NCI-H1436 treated with DMSO at 0.1 percent for 48 hours (cell line): ENCODE data around the gene OAS2.
"Not testable (repeated sequence)": the region's sequence is repeated elsewhere in the genome, so short reads cannot be mapped to it uniquely, and the experiment has no call there.

Experiments
- DNase-seq: peaks from one replicate; lab custom pipeline; 2025; lab: John Stamatoyannopoulos, UW

OAS2 gene

DNA sequence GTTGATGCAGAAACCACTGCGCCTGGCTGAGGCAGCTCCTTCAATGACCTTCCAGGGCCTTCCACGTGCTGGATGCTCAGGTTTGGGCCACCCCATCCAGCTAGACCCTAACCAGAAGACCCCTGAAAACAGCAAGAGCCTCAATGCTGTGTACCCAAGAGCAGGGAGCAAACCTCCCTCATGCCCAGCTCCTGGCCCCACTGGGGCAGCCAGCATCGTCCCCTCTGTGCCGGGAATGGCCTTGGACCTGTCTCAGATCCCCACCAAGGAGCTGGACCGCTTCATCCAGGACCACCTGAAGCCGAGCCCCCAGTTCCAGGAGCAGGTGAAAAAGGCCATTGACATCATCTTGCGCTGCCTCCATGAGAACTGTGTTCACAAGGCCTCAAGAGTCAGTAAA, 29.5 kb upstream of the OAS2 start:
- DNase-seq, result no peak

- DNase-seq, result no peak
These were observed 27.6 kb upstream of the OAS2 start for GRCh38 chr12:112950701-112951100.

DNA sequence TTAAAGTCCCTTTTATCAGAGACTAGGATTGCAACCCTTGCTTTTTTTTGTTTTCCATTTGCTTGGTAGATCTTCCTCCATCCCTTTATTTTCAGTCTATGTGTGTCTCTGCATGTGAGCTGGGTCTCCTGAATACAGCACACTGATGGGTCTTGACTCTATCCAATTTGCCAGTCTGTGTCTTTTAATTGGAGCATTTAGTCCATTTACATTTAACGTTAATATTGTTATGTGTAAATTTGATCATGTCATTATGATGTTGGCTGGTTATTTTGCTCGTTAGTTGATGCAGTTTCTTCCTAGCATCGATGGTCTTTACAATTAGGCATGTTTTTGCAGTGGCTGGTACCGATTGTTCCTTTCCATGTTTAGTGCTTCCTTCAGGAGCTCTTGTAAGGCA, 21.2 kb upstream of the OAS2 start:
- DNase-seq, result not testable (repeated sequence)

DNA sequence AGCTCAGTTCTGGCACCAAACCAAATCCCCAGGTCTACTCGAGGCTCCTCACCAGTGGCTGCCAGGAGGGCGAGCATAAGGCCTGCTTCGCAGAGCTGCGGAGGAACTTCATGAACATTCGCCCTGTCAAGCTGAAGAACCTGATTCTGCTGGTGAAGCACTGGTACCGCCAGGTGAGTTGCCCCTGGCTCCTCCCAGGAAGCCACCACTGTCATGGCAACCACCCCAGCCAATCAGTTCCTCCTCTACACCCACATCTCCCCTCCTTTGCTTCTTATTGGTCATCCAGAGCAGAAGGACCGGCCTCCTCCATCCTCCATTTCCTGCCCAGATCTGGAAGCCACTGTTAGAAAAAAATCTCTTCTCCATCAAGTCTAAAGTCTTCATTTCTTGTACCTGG, 17.2 kb upstream of the OAS2 start:
- DNase-seq, result no peak

- DNase-seq, result no peak
These were observed 16.8 kb upstream of the OAS2 start for GRCh38 chr12:112961536-112961935.

- no peak for DNase-seq
These were observed 15.8 kb upstream of the OAS2 start for GRCh38 chr12:112962561-112962960.

- DNase-seq, result no peak
These were observed 15.0 kb upstream of the OAS2 start for GRCh38 chr12:112963227-112963861.

- no peak for DNase-seq
These were observed 14.2 kb upstream of the OAS2 start for GRCh38 chr12:112964067-112964670.

- no peak for DNase-seq
These were observed 13.4 kb upstream of the OAS2 start for GRCh38 chr12:112964915-112965314.

GRCh38 chr12:112965643-112966042, 12.7 kb upstream of the OAS2 start:
- DNase-seq, result no peak

DNA sequence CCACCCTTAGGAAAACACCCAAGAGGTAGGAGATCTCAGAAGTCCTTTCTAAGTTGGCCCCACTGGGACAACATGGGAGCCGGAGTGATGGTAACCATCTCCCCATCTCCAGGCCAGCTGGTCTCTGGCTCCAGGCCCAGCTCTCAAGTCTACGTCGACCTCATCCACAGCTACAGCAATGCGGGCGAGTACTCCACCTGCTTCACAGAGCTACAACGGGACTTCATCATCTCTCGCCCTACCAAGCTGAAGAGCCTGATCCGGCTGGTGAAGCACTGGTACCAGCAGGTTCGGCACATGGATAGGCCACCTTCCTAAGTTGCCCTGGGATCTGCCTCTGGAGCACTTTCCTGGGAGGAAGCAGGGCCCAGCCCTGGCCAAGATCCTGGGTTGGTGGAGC, 11.0 kb upstream of the OAS2 start:
- DNase-seq, result no peak

- DNase-seq, result no peak
These were observed 10.5 kb upstream of the OAS2 start for GRCh38 chr12:112967858-112968257.

DNA sequence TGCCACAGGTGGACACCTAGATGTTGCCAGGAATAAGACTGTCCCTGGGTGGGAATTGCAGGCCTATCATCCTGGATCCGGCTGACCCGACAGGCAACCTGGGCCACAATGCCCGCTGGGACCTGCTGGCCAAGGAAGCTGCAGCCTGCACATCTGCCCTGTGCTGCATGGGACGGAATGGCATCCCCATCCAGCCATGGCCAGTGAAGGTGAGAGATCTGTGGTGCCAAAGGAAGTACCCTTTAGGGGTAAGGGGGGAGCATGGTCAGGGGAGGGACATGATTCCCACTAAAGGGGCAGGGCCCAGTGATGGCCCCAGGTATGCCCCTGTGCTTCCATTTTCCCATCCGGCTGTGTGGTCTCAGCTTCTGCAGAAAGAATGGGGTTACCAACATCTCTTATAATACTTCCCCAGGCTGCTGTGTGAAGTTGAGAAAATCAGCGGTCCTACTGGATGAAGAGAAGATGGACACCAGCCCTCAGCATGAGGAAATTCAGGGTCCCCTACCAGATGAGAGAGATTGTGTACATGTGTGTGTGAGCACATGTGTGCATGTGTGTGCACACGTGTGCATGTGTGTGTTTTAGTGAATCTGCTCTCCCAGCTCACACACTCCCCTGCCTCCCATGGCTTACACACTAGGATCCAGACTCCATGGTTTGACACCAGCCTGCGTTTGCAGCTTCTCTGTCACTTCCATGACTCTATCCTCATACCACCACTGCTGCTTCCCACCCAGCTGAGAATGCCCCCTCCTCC, 8.6 kb upstream of the OAS2 start:
- no peak for DNase-seq

DNA sequence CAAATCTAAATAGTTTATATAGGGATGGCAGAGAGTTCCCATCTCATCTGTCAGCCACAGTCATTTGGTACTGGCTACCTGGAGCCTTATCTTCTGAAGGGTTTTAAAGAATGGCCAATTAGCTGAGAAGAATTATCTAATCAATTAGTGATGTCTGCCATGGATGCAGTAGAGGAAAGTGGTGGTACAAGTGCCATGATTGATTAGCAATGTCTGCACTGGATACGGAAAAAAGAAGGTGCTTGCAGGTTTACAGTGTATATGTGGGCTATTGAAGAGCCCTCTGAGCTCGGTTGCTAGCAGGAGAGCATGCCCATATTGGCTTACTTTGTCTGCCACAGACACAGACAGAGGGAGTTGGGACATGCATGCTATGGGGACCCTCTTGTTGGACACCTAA, 7.9 kb upstream of the OAS2 start:
- DNase-seq, result no peak

DNA sequence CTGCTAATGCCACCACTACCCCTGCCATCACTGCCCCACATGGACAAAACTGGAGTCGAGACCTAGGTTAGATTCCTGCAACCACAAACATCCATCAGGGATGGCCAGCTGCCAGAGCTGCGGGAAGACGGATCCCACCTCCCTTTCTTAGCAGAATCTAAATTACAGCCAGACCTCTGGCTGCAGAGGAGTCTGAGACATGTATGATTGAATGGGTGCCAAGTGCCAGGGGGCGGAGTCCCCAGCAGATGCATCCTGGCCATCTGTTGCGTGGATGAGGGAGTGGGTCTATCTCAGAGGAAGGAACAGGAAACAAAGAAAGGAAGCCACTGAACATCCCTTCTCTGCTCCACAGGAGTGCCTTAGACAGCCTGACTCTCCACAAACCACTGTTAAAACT, 7.1 kb upstream of the OAS2 start:
- DNase-seq, result no peak

DNA sequence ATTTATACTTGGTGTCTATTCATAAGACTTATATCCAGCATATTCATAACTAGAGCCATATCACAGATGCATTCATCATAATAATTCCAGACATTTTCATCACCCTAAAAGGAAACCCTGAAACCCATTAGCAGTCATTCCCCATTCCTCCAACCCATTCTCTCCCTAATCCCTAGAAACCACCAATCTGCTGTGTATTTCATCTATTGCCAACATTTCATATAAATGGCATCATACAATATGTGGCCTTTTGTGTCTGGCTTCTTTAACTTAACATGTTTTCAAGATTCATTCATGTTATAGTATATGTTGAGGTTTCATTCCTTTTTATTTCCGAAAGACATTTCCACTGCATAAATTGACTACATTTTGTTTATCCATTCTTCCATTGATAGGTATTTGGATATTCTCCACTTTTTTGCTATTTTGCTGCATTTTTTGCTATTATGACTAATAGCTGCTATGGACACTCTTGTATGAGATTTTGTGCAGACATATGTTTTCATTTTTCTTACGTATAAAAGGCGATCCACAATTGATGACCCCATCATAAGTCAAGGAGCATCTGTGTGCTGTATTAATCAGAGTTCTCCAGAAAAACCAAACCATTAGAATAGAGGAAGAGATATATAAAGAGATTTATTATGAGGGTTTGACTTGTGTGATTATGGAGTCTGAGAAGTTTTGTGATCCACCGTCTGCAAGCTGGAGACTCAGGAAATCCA, 5.1 kb upstream of the OAS2 start:
- no peak for DNase-seq

DNA sequence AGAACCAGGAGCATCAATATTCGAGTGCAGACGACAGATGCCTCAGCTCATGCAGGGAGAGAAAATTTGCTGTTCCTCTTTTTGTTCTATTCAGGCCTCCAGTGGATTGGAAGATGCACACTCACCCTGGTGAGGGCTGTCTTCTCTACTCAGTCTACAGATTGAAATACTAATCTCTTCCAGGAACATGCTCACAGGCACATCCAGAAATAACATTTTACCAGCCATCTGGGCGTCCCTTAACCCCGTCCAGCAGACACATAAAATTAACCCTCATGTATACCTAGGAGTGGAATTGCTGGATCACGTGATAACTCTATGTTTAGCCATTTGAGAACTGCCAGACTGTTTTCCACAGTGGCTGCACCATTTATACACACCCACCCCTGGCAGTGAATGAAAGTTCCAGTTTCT, 4.5 kb upstream of the OAS2 start:
- no peak for DNase-seq

- DNase-seq, result no peak
These were observed 3.4 kb upstream of the OAS2 start for GRCh38 chr12:112974904-112975303.

DNA sequence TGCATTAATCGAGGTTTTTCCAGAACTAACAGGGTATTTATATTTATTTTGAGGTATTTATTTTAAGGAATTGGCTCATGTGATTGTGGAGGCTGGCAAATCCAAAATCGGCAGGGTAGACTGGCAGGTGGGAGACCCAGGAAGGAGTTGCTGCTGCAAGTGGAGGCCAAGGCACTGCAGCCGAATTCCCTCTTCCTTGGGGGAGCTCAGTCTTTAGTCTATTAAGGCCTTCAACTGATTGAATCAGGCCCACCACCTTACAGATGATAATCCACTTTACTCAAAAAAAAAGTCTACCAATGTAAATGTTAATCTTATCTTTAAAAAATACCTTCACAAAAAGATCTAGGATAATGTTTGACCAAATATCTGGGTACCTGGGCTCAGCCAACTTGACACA, 1.2 kb upstream of the OAS2 start:
- no peak for DNase-seq

- no peak for DNase-seq
These were observed 678 bp upstream of the OAS2 start for GRCh38 chr12:112977641-112978040.

DNA sequence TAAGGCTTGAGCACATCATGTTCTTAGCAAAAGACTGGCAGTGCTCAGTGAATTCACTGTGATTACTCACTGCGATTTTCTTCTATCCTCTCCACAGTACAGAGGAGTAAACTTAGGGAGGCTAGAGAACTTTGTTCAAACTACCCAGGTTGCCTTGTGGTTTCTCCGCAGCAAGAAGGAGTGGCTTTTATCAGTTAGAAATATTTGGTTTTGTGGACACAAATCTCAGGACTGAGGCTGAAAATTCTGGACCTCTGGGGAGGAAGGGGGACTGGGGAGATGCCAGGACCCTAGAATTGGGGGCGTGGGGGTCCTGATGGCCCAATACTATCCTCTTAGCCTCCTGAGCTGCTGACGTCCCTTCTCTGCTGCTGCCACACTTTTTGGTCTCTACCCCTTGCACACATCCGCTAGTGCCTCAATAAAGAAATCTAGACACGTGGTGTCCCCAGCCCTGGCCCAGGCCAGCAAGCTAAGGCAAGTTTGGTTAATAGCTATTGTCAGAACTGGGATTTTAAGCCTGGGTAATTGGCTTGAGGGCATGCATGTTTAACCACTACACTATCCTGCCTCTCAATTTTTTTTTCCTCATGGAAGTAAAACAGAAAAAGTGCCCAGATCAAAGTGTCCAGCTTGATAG, 842 bp downstream of the OAS2 start:
- no peak for DNase-seq

DNA sequence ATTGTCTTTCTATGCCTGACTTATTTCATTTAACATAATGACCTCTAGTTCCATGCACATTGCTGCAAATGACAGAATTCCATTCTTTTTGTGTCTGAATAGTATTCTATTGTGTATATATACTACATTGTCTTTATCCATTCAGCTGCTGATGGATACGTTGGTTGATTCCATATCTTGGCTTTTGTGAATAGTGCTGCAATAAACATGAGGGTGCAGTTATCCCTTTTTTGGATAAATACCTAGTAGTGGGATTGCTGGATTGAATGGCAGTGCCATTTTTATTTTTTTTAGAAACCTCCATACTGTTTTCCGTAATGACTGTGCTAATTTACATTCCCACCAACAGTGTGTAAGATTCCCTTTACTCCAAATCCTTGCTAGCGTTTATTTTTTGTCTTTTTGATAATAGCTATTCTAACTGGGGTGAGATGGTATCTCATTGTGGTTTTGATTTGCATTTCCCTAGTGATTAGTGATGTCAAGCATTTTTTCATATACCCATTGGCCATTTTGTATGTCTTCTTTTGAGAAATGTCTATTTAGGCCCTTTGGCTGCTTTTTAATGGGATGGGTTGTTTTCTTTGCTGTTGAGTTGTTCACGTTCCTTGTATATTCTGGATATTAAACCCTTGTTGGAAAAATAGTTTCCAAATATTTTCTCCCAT, 2.3 kb downstream of the OAS2 start:
- DNase-seq, result no peak
